HG03039 (cell line): ENCODE results near the gene RUSC2.
"Not testable (repeated sequence)": the region's sequence is repeated elsewhere in the genome, so short reads cannot be mapped to it uniquely, and the experiment has no call there.

Experiments used
- ATAC-seq: cut with Tn5 transposase; IDR thresholded peaks from one replicate; pipeline ENCODE4 v1.9.1; 2021; ENCODE audit warnings: mild to moderate bottlenecking, moderate library complexity; ENCODE audit not compliant: unreplicated experiment

The RUSC2 gene

DNA sequence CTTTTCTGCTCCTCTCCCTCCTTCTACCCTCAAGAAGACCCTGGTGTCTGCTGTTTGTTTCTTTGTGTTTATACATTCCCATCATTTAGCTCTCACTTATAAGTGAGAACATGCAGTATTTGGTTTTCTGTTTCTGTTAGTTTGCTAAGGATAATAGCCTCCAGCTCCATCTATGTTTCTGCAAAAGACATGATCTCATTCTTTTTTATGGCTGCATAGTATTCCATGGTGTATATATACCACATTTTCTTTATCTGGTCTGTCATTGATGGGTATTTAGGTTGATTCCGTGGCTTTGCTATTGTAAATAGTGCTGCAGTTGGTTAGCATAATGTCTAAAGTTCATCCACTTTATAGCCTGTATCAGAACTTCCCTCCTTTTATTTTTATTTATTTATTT lies 3.2 kb downstream of the RUSC2 start:
- ATAC-seq = not testable (repeated sequence)

DNA sequence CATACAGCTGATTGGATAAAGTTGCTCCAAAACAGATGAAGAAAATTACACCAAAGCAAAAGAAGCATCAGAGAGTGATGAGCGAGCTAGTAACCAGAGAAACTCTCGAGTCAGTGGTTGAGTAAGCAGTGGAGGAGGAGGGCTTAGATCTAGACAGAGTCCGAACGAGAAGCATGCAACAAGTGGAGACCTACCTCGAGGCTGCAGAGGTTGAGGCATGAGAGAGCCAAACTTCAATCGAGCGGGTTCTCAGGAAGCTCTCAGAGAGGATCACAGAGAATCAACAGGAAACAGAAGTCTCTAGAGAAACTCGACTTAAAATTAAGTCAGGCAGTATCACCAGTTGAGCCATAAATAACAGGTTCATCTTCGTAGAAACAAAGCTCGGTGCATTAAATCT lies 6.1 kb downstream of the RUSC2 start:
- no peak for ATAC-seq

DNA sequence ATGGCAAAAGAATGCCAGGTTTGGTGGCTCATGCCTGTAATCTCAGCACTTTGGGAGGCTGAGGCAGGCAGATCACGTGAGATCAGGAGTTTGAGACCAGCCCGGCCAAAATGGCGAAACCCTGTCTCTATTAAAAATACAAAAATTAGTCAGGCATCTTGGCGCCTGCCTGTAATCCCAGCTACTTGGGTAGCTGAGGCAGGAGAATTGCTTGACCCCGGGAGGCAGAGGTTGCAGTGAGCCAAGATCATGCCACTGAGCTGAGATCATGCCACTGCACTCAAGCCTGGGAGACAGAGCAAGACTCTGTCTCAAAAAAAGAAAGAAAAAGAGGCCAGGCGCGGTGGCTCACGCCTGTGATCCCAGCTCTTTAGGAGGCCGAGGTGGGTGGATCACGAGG lies 8.3 kb downstream of the RUSC2 start:
- not testable (repeated sequence) for ATAC-seq

DNA sequence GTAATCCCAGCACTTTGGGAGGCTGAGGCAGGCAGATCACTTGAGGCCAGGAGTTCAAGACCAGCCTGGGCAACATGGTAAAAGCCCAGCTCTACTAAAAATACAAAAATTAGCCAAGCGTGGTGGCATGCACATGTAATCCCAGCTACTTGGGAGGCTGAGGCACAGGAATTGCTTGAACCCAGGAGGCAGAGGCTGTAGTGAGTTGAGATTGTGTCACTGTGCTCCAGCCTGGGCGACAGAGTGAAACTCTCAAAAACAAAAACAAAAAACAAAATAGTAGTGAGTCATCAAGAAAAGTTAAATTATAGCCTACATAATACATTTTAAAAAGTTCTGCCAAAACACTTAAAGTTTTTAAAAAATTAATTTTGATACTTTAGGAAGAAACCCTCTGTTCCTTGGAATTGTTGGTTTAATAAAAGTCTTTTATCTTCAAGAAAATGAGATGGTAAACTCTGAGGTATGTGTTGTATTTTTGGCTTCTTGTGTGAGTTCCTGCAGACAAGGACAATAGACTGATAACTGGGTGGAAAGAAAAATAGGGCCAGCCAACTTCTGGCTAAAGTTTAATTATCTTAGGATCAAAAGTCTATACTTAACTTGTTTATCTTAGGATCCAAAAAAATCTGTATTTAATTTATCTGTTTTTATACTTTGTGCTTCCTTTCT lies 9.3 kb downstream of the RUSC2 start:
- no peak for ATAC-seq

DNA sequence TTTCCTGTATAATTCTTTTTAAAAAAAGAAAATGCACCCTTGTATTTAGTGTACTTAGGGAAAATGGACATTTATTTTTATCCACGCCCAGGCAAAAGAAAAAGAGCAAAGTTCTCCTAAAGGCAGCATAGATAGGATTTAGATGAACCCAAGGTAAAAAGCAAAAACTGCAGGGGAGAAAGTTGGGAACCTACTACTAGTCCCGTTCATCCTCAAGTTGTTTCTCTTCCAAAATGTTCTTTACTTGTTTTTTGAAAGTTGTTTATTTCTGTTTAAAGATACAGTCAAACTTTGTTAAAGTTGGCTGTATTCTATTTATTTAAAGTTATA lies 9.8 kb downstream of the RUSC2 start:
- no peak for ATAC-seq

DNA sequence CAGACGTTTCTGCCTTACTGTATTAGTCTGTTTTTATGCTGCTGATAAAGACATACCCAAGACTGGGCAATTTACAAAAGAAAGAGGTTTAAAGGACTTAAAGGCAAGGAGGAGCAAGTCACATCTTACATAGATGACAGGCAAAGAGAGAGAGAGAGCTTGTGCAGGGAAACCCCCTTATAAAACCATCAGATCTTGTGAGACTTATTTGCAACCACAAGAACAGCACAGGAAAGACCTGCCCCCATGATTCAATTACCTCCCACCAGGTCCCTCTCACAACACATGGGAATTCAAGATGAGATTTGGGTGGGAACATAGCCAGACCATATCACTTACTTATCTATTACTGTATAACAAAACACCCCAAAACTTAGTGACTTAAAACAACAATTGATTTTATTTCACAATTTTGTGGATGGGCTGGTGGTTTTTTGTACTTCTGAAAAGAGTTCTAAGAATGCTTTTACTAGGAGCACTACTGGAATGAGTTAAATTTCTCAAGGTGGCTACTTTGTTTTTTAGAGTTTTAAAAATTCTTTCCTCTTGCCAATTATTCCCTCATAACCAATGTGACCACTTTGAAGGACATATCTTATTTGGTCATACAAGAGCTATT lies 10.3 kb downstream of the RUSC2 start:
- ATAC-seq = no peak

DNA sequence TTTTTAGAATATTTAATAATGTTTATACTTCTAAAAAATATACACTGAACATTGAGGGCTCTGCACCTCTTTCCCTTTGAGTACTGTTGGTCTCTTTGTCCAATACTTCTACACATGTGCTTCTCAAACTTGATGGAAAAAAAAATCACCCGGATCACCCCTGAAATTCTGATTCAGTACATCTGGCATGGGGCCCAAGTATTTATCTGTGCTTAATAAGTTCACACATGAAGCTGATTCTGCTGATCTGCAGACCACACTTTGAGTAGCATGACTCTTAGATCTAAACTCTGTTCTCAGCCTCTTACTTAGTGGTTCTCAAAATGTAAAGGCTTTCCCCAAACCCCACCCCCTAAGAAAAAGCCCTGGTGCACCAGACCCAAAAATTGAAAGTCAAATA lies 12.0 kb downstream of the RUSC2 start:
- no peak for ATAC-seq

DNA sequence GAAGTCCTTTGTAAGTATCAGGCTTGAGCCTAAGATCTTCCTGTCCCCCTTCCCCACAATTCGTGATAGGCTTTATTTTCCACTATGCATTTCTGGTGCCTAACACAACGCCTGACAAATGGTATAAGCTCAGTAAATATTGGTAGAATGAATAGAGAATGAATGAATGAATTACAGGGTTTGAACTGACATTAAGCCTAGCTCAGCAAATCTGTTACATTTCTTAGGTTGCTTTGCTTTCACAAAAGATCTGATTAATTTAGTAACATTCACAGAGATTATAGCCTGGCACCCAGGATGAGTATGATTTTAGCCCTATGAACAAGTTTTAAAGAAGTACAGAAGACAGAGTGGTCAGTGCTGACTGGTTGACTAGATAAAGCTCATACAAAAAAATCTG lies 16.4 kb downstream of the RUSC2 start:
- no peak for ATAC-seq

DNA sequence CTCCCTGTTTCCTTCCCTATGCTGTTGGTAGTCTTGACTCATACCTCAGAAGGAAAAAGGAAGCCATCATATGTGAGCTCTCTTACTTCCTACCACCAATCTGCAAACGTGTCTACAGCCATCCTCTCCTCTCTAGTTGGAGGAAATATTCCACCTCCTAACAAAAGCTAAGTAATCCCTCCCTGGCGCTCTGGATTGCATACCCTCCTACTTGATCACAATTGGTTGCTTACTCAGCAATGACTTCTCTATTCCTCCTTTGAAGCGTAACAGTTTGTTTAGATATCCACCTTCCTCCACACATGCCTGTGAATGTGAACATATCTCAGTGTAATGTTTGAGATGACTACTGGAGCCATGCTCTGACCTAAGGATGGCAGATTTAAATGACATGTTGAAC lies 18.2 kb downstream of the RUSC2 start:
- ATAC-seq = no peak

DNA sequence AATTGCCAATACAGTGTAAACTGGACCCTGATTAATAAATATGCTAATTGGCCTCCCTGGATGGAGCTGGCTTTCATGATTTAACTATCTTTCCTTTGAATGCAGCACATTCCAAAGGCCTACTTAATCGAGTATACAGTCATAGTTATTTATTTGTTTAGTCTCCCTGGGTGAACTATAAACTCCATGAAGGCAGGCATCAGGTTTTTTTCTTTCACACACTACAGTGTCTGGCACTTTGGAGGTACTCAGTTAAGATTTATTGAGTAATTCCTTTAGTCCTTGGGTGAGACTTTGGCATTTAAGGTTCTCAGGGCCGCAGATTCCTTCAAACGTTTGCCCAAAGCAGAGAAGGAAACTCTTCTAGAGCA lies 20.5 kb downstream of the RUSC2 start:
- ATAC-seq = no peak

DNA sequence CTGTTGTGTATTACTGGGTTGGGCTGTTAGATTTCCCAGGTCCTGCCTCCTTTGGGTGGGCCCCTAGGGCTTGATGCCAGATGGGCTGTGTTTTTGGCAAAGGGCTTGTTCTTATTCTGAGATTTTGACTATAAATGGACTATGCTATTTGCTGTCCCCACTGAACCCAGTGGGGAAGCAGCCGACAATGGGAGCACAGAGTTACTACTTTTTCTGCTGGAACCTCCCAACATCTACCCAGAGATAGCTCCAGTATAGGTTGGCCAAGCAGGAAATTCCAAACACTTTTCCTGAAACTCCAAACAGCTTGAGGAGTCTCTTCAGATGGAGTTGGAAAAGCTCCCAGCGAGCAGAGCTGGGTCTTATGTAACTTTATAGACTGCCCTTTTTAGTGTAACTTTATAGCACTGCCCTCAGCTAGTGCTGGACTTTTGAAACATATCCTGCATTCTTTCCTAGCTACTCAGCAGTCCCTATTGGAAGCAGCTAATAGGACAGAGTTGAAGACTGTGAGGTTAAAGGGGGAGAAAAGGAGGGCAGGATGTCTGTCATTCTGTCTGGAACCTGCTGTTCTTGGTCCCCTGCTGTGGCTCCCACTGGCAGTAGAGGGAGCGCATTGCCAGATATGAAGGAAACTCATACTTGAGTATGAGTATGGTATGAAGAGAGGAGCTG lies 21.0 kb downstream of the RUSC2 start:
- ATAC-seq = no peak

DNA sequence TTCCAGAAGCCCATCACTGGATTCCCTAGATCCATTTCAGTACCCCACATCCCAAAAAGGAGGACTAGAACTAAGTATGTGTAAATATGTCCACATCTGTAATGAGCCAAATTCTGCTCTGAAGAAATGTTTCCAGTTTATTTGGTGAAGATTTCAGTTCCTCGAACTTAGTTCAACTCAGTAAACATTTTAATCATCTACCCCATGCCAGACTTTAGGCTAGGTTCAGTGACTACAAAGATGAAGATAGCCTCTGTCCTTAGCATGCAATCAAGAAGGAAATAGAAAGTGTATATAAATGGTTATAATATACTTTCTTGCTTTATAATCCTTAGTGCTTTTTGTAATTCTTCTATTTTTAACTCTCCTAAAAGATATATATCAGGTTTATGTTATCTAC lies 21.5 kb downstream of the RUSC2 start:
- no peak for ATAC-seq

DNA sequence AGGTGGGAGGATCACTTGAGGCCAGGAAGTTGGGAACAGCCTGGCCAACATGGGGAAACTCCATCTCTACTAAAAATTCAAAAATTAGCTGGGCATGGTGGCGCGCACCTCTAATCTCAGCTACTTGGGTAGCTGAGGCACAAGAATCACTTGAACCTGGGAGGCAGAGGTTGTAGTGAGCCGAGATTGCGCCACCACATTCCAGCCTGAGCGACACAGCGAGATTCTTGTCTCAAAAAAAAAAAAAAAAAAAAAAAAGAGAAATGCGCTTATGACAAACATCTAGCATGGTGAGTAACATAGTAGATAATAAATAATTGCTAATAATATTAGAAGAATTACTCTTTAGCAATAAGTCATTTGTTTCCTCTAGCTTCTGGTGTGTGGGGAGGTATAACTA lies 25.9 kb downstream of the RUSC2 start:
- no peak for ATAC-seq

DNA sequence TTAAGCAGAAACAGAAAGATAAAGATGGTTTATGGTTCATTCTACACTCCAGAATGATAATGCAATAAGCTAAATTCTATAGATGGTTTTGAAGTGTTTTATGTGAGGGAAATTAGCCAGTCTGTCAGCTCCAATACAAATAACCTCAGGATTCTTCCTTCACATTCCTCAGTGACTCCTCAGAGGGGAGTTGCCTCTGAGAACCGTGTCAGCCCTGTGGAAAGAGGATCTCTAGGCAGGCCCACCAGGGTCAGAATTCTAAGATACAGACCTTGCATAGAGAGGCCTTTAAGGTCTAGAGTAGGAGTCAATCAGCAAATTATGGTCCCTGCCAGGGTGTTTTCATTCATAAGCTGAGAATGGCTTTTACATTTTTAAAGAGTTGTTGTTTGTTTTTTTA lies 26.6 kb downstream of the RUSC2 start:
- no peak for ATAC-seq

DNA sequence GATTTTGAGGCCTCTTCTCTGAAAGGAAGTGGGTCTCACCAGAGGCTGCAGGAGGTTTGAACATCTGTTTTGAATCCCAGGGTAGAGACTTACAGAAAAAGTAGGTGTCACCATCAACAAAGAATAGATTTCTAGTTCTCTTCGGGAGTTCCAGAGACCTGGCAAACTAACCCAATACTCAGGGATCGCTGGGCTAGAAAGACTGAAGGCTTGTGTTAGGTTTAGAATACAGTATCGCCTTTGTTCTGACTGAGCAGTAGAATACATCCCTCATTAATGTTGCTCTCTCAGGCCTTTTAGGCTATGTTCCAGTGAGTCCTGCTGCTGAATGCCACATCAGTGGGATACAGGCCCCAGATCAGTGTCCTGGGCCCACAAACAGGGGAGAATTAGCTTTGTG lies 27.2 kb downstream of the RUSC2 start:
- no peak for ATAC-seq

DNA sequence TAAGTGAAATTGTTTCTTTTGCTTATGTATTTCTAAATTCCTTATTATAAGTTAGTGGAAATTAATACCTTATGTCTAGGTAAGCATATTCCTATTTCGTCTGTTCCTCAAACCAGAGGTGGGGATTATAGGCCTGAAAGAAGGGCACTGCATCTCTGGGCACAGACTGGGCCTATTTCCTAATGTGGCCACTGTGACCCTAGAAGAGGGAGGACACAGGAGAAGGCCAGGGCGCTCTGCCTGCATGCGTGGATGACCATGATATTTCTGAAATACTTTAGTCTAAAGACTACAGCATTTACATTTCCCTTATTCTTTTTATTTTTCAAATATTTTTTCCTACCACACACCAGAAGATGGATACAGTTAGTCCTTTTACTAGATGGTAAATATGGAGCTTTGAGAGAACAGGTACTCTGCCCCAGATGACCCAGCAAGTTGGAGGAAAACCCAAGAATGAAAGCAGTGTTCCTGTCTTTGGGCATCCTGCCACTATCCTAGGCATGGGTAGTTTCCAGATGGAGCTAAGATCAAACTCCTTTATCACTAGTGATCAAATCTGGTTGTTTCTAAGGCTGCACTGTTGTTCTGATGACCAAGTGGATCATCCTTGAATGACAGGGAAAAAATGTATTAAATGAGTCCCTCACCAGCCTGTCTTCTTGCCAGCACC lies 27.8 kb downstream of the RUSC2 start:
- no peak for ATAC-seq

DNA sequence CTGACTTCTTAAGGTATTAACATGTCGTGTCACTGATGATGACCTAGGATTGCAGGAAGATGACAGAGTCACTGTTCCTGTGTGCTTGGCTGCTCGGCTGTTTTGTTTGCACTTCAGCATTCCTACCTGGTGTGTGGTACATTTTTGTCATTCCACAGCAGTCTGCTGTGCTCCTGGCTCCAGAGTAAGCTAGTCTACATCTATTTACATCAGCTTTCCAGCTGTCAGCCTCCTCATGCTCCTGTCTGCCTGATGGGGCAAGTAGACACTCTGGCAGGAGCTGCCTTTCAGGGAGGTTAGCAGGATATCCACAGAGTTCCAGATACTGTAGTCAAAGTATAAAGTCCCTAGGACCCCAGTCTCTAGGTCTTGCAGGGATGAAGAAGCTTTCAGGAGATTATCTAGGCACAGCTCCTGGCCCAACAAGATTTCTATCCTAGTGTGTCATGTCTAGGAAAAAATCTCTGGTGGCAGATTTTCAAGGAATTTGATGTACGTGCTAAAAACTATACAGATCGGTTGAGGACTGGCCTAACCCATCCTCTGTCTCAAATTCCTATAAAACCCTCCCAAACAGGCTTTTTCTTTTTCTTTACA lies 28.4 kb downstream of the RUSC2 start:
- ATAC-seq = no peak

DNA sequence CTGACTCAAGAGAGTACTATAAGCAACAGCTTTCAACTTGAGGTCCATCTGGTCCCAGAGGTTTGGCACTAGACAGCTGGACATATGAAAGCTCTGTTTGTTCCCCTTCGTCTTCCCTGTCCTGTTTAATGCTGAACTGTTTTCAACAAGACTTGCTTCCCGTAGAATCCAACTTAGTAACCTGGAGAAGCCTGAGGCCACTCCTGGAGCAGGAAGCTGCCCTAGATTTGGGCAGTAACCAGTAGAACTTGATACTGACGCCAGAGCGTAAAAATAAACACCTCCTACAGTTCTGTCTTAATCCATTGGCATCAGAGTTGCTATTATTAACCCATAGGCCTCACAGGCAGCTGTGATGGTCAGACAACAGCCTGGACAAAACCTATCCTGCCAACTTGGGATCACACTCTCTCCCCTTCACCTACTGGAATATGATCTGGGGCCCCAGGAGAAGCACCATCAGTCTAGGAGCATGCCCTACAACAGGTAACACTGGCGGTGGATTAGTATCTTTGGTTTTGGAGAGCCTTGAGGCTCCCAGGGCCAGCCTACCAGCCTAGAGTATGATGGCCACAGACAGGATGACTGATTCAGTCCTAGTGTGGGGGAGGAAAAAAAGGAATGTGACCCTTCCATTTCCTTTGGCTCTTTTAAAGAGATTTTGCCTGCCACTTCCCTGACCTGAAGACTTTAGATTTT lies 29.2 kb downstream of the RUSC2 start:
- ATAC-seq = no peak

DNA sequence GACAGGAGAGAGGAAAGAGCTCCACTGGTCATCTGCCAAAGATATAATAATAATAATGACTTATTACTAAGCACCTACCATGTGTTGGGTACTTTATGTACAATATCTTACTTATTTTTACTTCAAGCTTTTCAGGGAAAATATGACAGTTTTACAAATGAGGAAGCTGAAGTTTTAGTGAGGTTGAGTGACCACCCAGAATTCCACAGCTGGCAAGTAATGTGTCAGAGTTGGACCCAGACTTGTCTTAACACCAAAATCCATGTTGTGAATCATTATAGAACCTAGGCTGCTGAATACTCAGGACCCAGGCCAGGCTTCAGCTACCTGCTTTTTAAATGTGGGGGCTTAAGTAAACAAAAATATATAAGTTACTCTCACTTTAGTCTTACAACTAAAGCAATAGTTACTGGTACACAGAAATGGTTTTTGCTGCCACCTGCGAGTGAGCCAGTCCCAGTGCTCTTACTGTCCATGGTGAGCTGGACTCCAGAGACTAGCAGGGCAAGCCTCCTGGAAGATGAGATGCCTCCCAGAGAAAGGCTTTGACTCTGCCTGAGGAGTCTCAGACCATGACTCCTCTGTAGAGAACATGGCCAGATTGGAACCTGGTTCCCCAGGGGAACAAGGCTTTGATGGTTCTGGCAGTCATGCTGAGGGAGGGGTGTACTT lies 29.9 kb downstream of the RUSC2 start:
- ATAC-seq = no peak

DNA sequence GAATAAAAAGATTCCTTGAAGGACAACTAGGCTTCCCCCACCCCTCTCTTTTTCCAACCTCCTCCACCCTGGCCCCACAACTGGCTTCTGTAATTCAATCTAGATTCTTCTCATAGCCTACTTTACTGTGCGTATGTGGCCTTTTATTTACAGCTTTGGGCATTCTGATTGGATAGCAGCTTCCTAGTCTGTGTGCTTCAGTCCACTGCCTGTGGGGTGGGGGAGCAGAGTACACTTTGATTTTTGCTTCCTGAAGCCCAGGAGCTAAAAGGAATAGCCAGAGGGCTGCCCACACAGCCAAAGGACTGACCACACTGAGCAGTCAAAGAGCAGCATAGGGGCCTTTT lies 30.4 kb downstream of the RUSC2 start:
- ATAC-seq = no peak

DNA sequence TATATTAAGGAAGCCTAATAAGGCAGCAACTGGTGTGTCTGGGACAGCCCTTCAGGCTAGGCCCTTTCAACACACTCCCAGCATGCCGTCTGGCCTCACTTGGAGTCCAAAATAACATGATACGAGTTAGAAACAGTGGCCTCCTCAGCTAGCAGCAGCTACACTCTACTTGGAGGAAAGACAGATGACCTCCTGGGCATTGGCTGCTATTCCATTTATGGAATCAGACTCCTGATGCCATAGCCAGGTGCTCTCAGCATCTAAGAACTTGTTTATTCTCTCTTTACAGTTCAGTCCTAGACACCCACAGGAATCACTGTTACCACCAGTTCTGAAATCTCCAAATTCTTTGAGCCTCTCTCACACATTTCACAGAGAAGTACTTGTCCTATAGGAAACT lies 31.8 kb downstream of the RUSC2 start:
- ATAC-seq = no peak
